Thoracic aorta (tissue), 2 donors: Measurements from ENCODE around the gene ZCCHC24. TPM values are rescaled to one million over a fixed set of nuclear protein-coding genes. Genes with fewer than 3 reads are reported as not detected.

Source experiments
- ATAC-seq: fragments of 150-250 bp; one replicate; pipeline ENCODE4 v1.8.0; 2017; ENCODE audit warnings: low read depth; ENCODE audit not compliant: insufficient number of reproducible peaks, low FRiP score
- DNase-seq: peaks from one replicate; pipeline ENCODE4 v3.0.0-alpha.2; 2020; ENCODE audit warnings: low spot score
- H3K27ac ChIP-seq, 2 donors: fragments of 200-600 bp; sonication (generic); 1 replicate in 1 of 2; 2 replicates in 1 of 2; pipeline ENCODE4 v1.5.1; 2016; ENCODE audit warnings: mild to moderate bottlenecking in 2 of 2, moderate library complexity in 2 of 2
- H3K27me3 ChIP-seq: fragments of 200-600 bp; sonication (generic); replicated peaks from 2 replicates; pipeline ENCODE4 v1.6.0; 2016; ENCODE audit warnings: mild to moderate bottlenecking; ENCODE audit not compliant: insufficient read depth
- H3K36me3 ChIP-seq: fragments of 200-600 bp; sonication (generic); one replicate; pipeline ENCODE4 v1.5.1; 2016
- H3K4me1 ChIP-seq, 2 donors: fragments of 200-600 bp; sonication (generic); 1 replicate in 1 of 2; 2 replicates in 1 of 2; pipeline versions ENCODE4 v1.5.1 to v1.6.0; 2016; ENCODE audit warnings: low read depth in 2 of 2, mild to moderate bottlenecking in 1 of 2; ENCODE audit not compliant: control insufficient read depth in 1 of 2
- H3K4me3 ChIP-seq: fragments of 200-600 bp; sonication (generic); 2 replicates; pipeline ENCODE4 v1.5.1; 2016; ENCODE audit warnings: mild to moderate bottlenecking
- H3K9me3 ChIP-seq: fragments of 200-600 bp; sonication (generic); 2 replicates; pipeline ENCODE4 v1.5.1; 2016
- CTCF ChIP-seq: fragments of 200-600 bp; sonication (generic); IDR thresholded peaks from one replicate; pipeline ENCODE4 v1.5.1; 2019; ENCODE audit warnings: antibody characterized with exemption
- total RNA-seq, 2 donors: library from RNA; depleted of rRNA; stranded (reverse); fragments of >200 nt; gene quantifications; one replicate each; pipeline versions ENCODE4 v1.1.0 to v1.2.3, GENCODE V29; 2016

Gene ZCCHC24
- total RNA-seq, 2 donors from 2014 or later: 66.9 to 82.9 TPM

- Histone ChIP-seq H3K4me1 (no peaks in the 10 kb centered on the region), H3K27me3 (no peaks in the 10 kb centered on the region), H3K36me3 (peaks cover 21% of the 10 kb centered on the region), H3K27ac (no peak overlapping the region), H3K4me3 (no peak overlapping the region), H3K9me3 (no peaks in the 10 kb centered on the region)
- no peak for ATAC-seq
- DNase-seq: no peak
- no peak for TF ChIP-seq CTCF
Observed at GRCh38 chr10:79356104-79356503, 89.3 kb downstream of the ZCCHC24 start.

DNA sequence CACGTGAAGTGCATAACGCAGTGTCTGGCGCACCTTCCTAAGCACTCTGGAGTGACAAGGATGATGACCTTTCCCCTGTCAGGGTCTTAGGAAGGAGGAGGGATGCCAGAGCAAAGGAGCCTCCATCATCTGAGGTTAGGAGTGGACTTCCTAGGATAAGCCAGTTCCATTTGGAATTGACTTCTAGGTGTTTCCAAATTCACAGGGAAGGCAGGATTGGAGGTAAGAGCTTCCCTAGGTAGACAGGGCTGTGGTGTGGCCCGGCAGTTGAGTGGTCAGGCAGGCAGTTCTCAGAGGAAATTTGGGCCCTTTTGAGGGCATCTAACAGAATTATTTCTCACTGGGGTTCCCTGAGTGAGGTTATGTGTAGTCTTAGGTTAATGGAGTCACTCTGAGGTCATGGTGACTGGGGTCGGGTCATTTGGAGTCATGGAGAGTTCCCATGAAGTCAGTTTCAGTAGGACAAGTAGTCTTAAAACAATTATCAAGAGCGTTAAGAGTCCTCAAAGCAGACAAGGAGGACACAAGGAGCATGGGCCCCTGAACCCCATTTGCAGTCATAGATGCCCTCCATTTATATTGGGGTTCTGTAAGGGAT, 89.9 kb downstream of the ZCCHC24 start:
- no peak overlapping the region for H3K4me3 ChIP-seq
- no peak overlapping the region for H3K27ac ChIP-seq
- no peaks in the 10 kb centered on the region for H3K4me1 ChIP-seq
- no peak for TF ChIP-seq CTCF
- DNase-seq (no peak), ATAC-seq (no peak)
- no peaks in the 10 kb centered on the region for H3K9me3 ChIP-seq
- H3K27me3 ChIP-seq: no peaks in the 10 kb centered on the region
- peaks cover 21% of the 10 kb centered on the region for H3K36me3 ChIP-seq

DNA sequence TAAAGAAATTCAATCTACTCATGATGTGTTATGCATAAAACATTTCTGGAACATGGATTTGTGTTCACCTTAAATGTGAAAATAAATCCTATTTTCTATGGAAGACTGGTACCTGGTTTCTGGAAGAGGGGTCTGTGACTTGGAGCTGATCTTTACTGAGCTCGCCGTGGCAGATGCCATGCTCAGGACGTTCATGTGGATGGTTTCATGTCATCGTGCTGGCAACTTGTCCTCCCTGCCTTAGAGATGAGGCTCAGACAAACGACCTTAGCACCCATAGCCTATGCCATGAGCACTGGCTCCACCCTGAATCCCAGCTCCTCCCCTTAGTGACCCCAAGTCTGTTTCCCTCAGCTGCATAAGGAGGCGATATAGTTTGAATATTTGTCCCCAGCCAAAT, 90.8 kb downstream of the ZCCHC24 start:
- Histone ChIP-seq H3K27me3 (no peaks in the 10 kb centered on the region), H3K27ac (no peak overlapping the region), H3K4me1 (no peaks in the 10 kb centered on the region), H3K36me3 (peaks cover 21% of the 10 kb centered on the region), H3K4me3 (no peak overlapping the region), H3K9me3 (no peaks in the 10 kb centered on the region)
- ATAC-seq (no peak), DNase-seq (no peak)
- TF ChIP-seq CTCF: no peak

GRCh38 chr10:79354141-79354540, 91.3 kb downstream of the ZCCHC24 start:
- H3K9me3 ChIP-seq: no peaks in the 10 kb centered on the region
- DNase-seq: no peak
- ATAC-seq: no peak
- no peak overlapping the region for H3K27ac ChIP-seq
- H3K4me1 ChIP-seq: no peaks in the 10 kb centered on the region
- H3K4me3 ChIP-seq: no peak overlapping the region
- peaks cover 21% of the 10 kb centered on the region for H3K36me3 ChIP-seq
- H3K27me3 ChIP-seq: no peaks in the 10 kb centered on the region
- TF ChIP-seq CTCF: no peak

GRCh38 chr10:79353726-79354125, 91.7 kb downstream of the ZCCHC24 start:
- no peak for TF ChIP-seq CTCF
- Histone ChIP-seq H3K9me3 (no peaks in the 10 kb centered on the region), H3K4me3 (no peak overlapping the region), H3K27me3 (no peaks in the 10 kb centered on the region), H3K36me3 (peaks cover 21% of the 10 kb centered on the region), H3K27ac (no peak overlapping the region), H3K4me1 (peaks cover 0 to 3% of the 10 kb centered on the region in 2 donors)
- no peak for ATAC-seq
- no peak for DNase-seq
